Gastroesophageal sphincter (tissue), 3 donors: ENCODE results near the gene WDHD1.
"Not testable (repeated sequence)": the region's sequence is repeated elsewhere in the genome, so short reads cannot be mapped to it uniquely, and the experiment has no call there.

Source experiments
- EP300 ChIP-seq: sonication (generic); formaldehyde crosslinking; IDR thresholded peaks from one replicate; pipeline ENCODE4 v1.6.1; 2017; ENCODE audit warnings: antibody characterized with exemption, mild to moderate bottlenecking
- POLR2A ChIP-seq, 2 donors: fragments of 450-650 bp; IDR thresholded peaks; one replicate each; pipeline ENCODE4 v1.6.1; 2017; ENCODE audit warnings: antibody characterized with exemption in 2 of 2, mild to moderate bottlenecking in 2 of 2, moderate library complexity in 1 of 2
- POLR2AphosphoS5 ChIP-seq: sonication (generic); formaldehyde crosslinking; IDR thresholded peaks from one replicate; pipeline ENCODE4 v1.6.1; 2017; ENCODE audit warnings: antibody characterized with exemption
- TF ChIP-seq, protein P1 (sequence below), 4 experiments: fragments of 200-600 bp in 2 of 4; fragments of 450-650 bp in 2 of 4; sonication (generic) in 1 of 4; IDR thresholded peaks; one replicate each; pipeline ENCODE4 v1.5.1; 2017 to 2019; ENCODE audit warnings: antibody characterized with exemption in 4 of 4, mild to moderate bottlenecking in 2 of 4, moderate library complexity in 2 of 4

- TF ChIP-seq, protein P1, sequence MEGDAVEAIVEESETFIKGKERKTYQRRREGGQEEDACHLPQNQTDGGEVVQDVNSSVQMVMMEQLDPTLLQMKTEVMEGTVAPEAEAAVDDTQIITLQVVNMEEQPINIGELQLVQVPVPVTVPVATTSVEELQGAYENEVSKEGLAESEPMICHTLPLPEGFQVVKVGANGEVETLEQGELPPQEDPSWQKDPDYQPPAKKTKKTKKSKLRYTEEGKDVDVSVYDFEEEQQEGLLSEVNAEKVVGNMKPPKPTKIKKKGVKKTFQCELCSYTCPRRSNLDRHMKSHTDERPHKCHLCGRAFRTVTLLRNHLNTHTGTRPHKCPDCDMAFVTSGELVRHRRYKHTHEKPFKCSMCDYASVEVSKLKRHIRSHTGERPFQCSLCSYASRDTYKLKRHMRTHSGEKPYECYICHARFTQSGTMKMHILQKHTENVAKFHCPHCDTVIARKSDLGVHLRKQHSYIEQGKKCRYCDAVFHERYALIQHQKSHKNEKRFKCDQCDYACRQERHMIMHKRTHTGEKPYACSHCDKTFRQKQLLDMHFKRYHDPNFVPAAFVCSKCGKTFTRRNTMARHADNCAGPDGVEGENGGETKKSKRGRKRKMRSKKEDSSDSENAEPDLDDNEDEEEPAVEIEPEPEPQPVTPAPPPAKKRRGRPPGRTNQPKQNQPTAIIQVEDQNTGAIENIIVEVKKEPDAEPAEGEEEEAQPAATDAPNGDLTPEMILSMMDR (IDR thresholded peaks at IDR 0.05), result not testable (repeated sequence)
- TF ChIP-seq POLR2AphosphoS5; POLR2A (IDR thresholded peaks at IDR 0.05); EP300: not testable (repeated sequence)
These were observed 128.9 kb downstream of the WDHD1 start for GRCh38 chr14:54897809-54898555.
